ENCODE data around the gene EHHADH.
"Not testable (repeated sequence)": the region's sequence is repeated elsewhere in the genome, so short reads cannot be mapped to it uniquely, and the experiment has no call there.

Gene EHHADH

GRCh38 chr3:185250653-185251052 lies 3.2 kb downstream of the EHHADH start:
- no peak for DNase-seq

GRCh38 chr3:185250247-185250646 lies 3.6 kb downstream of the EHHADH start:
- no peak for DNase-seq

GRCh38 chr3:185242642-185243041 lies 11.2 kb downstream of the EHHADH start:
- no peak for DNase-seq

DNA sequence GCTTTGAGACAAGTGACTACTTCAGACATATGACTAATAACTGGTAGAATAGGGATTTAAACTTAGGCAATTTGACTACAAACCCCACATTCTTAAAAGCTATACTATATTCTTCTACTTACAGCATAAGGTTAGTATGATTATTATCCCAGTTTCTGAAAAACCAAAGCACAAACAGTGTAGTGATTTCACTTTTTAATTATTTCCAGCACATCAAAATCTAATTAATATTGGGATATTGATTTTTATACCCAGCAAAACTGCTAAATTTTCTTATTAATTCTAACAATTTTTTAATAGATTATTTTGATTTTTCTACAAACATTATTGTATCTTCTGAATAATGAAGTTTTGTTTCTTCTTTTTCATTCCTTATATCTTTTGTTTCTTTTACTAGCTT lies 16.9 kb downstream of the EHHADH start:
- DNase-seq: no peak

- no peak for DNase-seq
Observed at GRCh38 chr3:185233328-185233727, 20.5 kb downstream of the EHHADH start.

- DNase-seq: not testable (repeated sequence)
Observed at GRCh38 chr3:185226526-185226925, 27.3 kb downstream of the EHHADH start.

DNA sequence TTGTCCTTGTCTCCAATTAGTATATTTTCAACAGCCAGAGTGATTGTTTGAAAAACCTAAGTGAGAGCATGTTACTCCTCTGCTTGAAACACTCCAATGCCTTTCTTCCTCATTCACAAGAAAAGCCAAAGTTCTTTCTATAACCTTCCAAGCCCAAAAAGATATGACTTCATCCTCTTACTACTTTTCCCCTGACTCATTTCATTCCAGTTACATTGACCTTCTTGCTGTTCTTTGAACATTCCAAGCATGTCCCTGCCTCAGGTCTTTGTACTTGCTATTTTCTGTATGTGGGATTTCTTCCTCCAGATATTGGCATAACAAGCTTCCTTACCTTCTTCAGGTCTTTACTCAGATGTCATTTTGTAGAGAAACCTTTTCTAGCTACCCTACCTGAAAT lies 28.3 kb downstream of the EHHADH start:
- DNase-seq: no peak

DNA sequence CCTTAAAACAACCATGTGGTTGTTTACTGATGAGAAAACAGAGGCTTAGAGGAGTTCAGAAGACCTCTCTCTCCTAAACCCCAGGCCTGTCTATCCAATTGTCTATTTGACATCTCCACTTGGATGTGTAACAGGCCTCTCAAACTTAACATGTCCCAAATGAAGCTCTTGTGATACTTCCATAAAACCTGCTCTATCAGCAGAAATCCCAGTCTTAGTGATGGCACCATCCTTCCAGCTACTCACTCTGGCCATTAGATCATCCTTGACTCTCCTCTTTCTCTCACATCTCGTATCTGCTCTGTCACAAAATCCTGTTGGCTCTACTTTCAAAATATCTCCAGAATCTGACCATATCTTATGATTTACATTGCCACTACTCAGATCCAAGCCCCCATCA lies 28.8 kb downstream of the EHHADH start:
- DNase-seq: no peak

GRCh38 chr3:185221203-185221602 lies 32.6 kb downstream of the EHHADH start:
- DNase-seq: no peak

DNA sequence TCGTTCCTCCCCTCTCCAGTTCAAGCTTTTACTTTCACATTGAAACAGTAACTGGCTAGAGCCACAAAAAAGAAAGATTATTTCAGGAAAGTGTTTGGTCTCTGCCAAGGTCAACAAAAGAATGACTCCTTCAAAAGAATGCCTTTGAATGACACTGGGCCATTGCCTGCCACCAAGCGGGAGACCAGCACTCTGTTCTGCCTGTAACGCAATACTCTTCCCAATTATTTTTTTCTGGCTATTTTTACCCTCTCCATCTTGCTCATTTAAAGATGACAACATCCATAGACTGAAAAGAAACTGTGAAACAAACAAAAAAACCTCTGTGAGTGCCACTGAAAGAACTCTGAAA lies 37.3 kb downstream of the EHHADH start:
- DNase-seq: no peak

DNA sequence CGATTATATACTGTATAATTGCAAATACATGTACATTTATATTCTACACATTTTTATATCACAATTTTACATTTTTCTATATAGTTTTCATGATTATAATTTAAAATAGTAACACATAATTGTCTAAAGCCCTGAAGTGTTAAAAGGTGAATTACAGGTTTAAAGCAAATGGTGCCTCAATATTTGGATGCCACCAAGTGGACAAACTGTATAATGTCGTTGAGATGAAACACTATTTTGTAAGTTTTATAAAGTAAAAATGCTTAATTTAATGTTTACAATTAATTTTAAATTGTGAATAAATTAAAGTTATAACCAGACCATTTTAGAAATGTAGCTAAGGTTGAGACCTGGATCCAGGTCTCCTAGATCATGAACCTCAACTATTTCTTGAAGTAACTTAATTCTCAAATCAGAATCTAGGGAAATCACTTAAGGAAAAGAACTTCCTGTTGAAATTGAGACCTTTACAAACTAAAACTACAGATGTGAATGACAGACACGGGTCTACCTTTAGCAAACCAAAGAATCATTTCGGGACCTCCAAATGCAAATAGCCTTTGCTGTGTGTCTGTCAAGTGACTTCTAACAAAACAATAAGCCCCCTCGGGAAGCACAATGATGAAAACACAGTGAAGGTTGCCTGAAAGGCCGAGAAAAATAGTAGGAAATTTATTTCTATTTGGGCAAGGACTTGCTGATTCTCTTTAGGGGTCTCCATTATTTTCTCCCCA lies 37.8 kb downstream of the EHHADH start:
- DNase-seq: no peak

- DNase-seq: no peak
Observed at GRCh38 chr3:185212559-185212958, 41.3 kb downstream of the EHHADH start.

GRCh38 chr3:185212086-185212485 lies 41.8 kb downstream of the EHHADH start:
- no peak for DNase-seq

- DNase-seq: no peak
Observed at GRCh38 chr3:185210621-185211142, 43.2 kb downstream of the EHHADH start.

- DNase-seq: no peak
Observed at GRCh38 chr3:185208823-185209222, 45.0 kb downstream of the EHHADH start.

- no peak for DNase-seq
Observed at GRCh38 chr3:185207931-185208746, 45.7 kb downstream of the EHHADH start.

DNA sequence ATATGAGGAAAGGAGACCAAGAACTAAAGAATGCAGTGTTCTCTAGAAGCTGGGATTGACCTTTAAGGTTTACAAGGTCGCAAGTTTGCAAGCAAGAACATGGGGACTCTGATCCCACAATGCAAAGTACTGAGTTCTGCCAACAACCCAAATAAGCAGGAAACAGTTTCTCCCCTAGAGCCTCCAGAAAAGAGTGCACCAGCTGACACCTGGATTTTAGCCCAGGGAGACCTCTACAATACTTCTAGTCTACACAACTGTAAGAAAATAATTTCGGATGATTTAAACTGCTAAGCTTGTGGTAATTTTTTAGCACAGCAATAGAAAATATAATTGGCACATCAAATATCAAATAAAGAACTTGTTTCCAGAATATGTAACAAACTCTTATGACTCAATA lies 46.4 kb downstream of the EHHADH start:
- DNase-seq: no peak

GRCh38 chr3:185205865-185206264 lies 48.0 kb downstream of the EHHADH start:
- DNase-seq: no peak

DNA sequence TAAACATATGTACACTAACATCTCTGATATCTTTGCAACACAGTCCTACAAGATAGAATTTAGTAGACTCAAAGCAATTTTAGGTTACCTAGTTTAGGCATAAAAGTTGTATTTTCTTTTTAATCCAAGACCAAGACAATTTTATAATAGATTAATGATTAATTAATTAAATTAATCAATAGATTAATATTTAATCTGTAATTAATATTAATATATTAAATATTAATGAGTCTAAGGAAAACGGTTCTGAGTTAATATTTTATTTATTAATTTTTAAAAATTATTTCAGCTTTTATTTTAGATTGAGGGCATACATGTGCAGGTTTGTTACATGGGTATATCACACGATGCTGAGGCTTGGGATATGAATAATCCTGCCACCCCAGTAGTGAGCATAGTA lies 49.0 kb downstream of the EHHADH start:
- no peak for DNase-seq

GRCh38 chr3:185200639-185201038 lies 53.2 kb downstream of the EHHADH start:
- no peak for DNase-seq

- DNase-seq: no peak
Observed at GRCh38 chr3:185199671-185200070, 54.2 kb downstream of the EHHADH start.

- no peak for DNase-seq
Observed at GRCh38 chr3:185199206-185199605, 54.6 kb downstream of the EHHADH start.

DNA sequence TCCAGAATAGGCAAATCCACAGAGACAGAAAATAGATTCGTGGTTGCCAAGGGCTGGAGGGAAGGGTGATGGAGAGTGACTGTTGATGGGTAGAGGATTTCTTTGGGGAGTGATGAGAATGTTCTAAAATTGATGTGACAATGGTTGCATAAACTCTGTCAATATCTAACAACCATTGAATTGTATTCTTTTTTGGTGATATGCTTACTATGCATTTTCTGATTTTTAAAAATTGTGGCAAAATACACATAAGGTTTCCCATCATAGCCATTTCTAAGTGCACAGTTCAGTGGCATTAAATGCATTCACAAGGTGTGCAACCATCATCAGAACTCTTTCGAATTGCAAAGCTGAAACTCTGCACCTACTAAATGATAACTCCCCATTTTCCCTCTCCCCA lies 56.8 kb downstream of the EHHADH start:
- no peak for DNase-seq

- DNase-seq: no peak
Observed at GRCh38 chr3:185195652-185196051, 58.2 kb downstream of the EHHADH start.
